ENCODE measurements around the gene NTRK3. TPM values are rescaled to one million over a fixed set of nuclear protein-coding genes. Genes with fewer than 3 reads are reported as not detected.

Gene NTRK3
- total RNA-seq, 1 experiment from 2014 or later = not detected

GRCh38 chr15:88247914-88248313, 8.6 kb downstream of the NTRK3 start:
- no peaks in the 10 kb centered on the region for H3K9me3 ChIP-seq (ENCODE audit: insufficient read depth, low read depth)
- TF ChIP-seq, protein P1, sequence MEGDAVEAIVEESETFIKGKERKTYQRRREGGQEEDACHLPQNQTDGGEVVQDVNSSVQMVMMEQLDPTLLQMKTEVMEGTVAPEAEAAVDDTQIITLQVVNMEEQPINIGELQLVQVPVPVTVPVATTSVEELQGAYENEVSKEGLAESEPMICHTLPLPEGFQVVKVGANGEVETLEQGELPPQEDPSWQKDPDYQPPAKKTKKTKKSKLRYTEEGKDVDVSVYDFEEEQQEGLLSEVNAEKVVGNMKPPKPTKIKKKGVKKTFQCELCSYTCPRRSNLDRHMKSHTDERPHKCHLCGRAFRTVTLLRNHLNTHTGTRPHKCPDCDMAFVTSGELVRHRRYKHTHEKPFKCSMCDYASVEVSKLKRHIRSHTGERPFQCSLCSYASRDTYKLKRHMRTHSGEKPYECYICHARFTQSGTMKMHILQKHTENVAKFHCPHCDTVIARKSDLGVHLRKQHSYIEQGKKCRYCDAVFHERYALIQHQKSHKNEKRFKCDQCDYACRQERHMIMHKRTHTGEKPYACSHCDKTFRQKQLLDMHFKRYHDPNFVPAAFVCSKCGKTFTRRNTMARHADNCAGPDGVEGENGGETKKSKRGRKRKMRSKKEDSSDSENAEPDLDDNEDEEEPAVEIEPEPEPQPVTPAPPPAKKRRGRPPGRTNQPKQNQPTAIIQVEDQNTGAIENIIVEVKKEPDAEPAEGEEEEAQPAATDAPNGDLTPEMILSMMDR (conservative IDR thresholded peaks at IDR 0.05) = no peak
- no peaks in the 10 kb centered on the region for H3F3A ChIP-seq (ENCODE audit: insufficient read depth, low read depth)
- intact Hi-C loops (cut with micrococcal nuclease; ENCODE audit: unreplicated experiment) = loop anchor here (5.0 to 10.0 kb wide), 2 partner anchors 207 to 1331 kb away; no protein-coding TSS in a partner anchor
- H3K27me3 ChIP-seq (ENCODE audit: insufficient read depth, low read depth) = peaks cover 7% of the 10 kb centered on the region; the same call in 1 of the 2 replicates
- H3K36me3 ChIP-seq (ENCODE audit: low read depth) = no peaks in the 10 kb centered on the region
- no peak overlapping the region for H2AFZ ChIP-seq
- H3K9me2 ChIP-seq (ENCODE audit: insufficient read depth) = no peaks in the 10 kb centered on the region
- H3K4me3 ChIP-seq = no peak overlapping the region
- H3K4me2 ChIP-seq = no peak overlapping the region
- DNase-seq = no peak
- H3K4me1 ChIP-seq (replicated peaks; ENCODE audit: insufficient read depth) = no peaks in the 10 kb centered on the region
- no peaks in the 10 kb centered on the region for H3K79me2 ChIP-seq (ENCODE audit: low read depth)
- no TSS peak for BruUV-seq (replicated peaks)
- CTCF ChIA-PET = no interaction called here
- H4K20me1 ChIP-seq (ENCODE audit: insufficient read depth) = no peaks in the 10 kb centered on the region
- POLR2A ChIA-PET (ENCODE audit: unreplicated experiment) = no interaction called here
- H3K27ac ChIP-seq = no peak overlapping the region

- H3F3A ChIP-seq (ENCODE audit: insufficient read depth, low read depth) = no peaks in the 10 kb centered on the region
- no peaks in the 10 kb centered on the region for H3K79me2 ChIP-seq (ENCODE audit: low read depth)
- H3K9me2 ChIP-seq (ENCODE audit: insufficient read depth) = no peaks in the 10 kb centered on the region
- H2AFZ ChIP-seq = no peak overlapping the region
- H3K4me3 ChIP-seq = no peak overlapping the region
- H3K4me1 ChIP-seq (replicated peaks; ENCODE audit: insufficient read depth) = no peaks in the 10 kb centered on the region
- H3K4me2 ChIP-seq = peak overlapping the region; percentile 24; the same call in 1 of the 2 replicates
- no TSS peak for BruUV-seq (replicated peaks)
- no peaks in the 10 kb centered on the region for H3K36me3 ChIP-seq (ENCODE audit: low read depth)
- POLR2A ChIA-PET (ENCODE audit: unreplicated experiment) = no interaction called here
- CTCF ChIA-PET = interaction anchor here (0.7 kb wide), 1 partner anchor 1757 kb away, joined by 3 read pairs; no protein-coding TSS in a partner anchor
- H4K20me1 ChIP-seq (ENCODE audit: insufficient read depth) = no peaks in the 10 kb centered on the region
- peaks cover 7% of the 10 kb centered on the region; the same call in 1 of the 2 replicates for H3K27me3 ChIP-seq (ENCODE audit: insufficient read depth, low read depth)
- TF ChIP-seq, protein P1 (conservative IDR thresholded peaks at IDR 0.05) = peak; percentile 89
- TF ChIP-seq EZH2 (IDR thresholded peaks at IDR 0.05; ENCODE audit: low read depth) = no peak
- H3K9me3 ChIP-seq (ENCODE audit: insufficient read depth, low read depth) = no peaks in the 10 kb centered on the region
- peak in 1 of 2 experiments; percentile 63 for DNase-seq
- no peak overlapping the region for H3K27ac ChIP-seq
- intact Hi-C loops (cut with micrococcal nuclease; ENCODE audit: unreplicated experiment) = loop anchor here (5.0 to 10.0 kb wide), 2 partner anchors 208 to 1330 kb away; no protein-coding TSS in a partner anchor
Observed at GRCh38 chr15:88246666-88247446, 9.7 kb downstream of the NTRK3 start.

DNA sequence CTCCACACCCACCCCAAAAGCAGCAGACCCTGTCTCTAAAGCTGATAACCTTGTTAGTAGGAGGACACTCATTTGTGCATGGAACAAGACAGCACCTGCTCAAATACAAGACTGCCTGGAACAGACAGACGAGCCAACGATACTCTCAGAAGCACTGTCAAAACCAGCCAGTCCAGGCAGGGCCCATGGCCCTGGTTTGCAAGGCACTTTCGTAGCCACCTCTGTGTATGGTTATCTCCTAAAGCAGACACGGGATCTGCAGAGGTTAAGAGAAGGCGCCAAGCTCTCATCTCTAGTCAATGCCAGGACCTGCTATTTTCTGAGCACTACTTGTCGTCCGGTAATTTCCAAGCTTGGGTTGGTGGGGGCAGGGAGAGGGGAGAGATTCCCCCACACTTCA, 10.5 kb downstream of the NTRK3 start:
- CTCF ChIA-PET = interaction anchor here (0.7 kb wide), 1 partner anchor 946 kb away, joined by 3 read pairs; no protein-coding TSS in a partner anchor
- BruUV-seq (replicated peaks) = no TSS peak
- no peak overlapping the region for H3K4me2 ChIP-seq

More for the DNA sequence above, 10.5 kb downstream of the NTRK3 start:
- no peaks in the 10 kb centered on the region for H3F3A ChIP-seq (ENCODE audit: insufficient read depth, low read depth)
- no peaks in the 10 kb centered on the region for H3K79me2 ChIP-seq (ENCODE audit: low read depth)
- DNase-seq = no peak
- H3K4me1 ChIP-seq (replicated peaks; ENCODE audit: insufficient read depth) = no peaks in the 10 kb centered on the region
- intact Hi-C loops (cut with micrococcal nuclease; ENCODE audit: unreplicated experiment) = loop anchor here (5.0 to 10.0 kb wide), 2 partner anchors 209 to 1329 kb away; no protein-coding TSS in a partner anchor
- H2AFZ ChIP-seq = no peak overlapping the region
- peaks cover 7% of the 10 kb centered on the region; the same call in 1 of the 2 replicates for H3K27me3 ChIP-seq (ENCODE audit: insufficient read depth, low read depth)
- no peaks in the 10 kb centered on the region for H3K36me3 ChIP-seq (ENCODE audit: low read depth)
- no peak overlapping the region for H3K4me3 ChIP-seq
- H3K9me2 ChIP-seq (ENCODE audit: insufficient read depth) = no peaks in the 10 kb centered on the region
- H3K9me3 ChIP-seq (ENCODE audit: insufficient read depth, low read depth) = no peaks in the 10 kb centered on the region
- no peaks in the 10 kb centered on the region for H4K20me1 ChIP-seq (ENCODE audit: insufficient read depth)
- POLR2A ChIA-PET (ENCODE audit: unreplicated experiment) = no interaction called here
- no peak overlapping the region for H3K27ac ChIP-seq
- no peak for TF ChIP-seq EZH2 (IDR thresholded peaks at IDR 0.05; ENCODE audit: low read depth)
- TF ChIP-seq, protein P1 (conservative IDR thresholded peaks at IDR 0.05) = no peak

Measured in PC-9 (cell line).